ENCODE measurements around the gene SERPIND1.

Gene SERPIND1

DNA sequence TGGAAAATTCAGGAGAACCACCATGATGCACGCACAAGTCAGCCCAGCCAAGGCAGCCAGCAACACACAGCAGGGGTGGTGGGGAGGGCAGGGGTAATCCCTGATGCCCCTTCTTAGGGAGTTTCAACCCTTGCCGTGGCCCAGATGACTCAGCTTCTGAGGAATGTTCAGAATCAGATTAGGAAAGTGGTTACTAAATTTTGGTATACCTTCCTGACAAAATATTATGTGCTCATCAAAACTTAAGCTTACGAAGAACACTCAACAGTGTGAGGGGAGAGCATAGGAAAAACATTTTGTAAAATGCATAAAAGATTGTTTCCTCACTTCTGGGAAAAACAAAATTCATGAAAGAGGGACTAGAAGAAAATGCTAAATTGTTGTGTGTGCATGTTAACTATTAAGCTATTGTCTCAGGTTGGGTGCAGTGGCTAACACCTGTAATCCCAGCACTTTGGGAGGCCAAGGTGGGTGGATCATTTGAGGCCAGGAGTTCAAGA, 32.1 kb downstream of the SERPIND1 start:
- H3K4me3 Mint-ChIP-seq, result no peak overlapping the region
- no peaks in the 10 kb centered on the region for H3K27me3 Mint-ChIP-seq (ENCODE audit: low read depth)
- H3K36me3 Mint-ChIP-seq (ENCODE audit: low read depth), result peaks cover 64% of the 10 kb centered on the region

DNA sequence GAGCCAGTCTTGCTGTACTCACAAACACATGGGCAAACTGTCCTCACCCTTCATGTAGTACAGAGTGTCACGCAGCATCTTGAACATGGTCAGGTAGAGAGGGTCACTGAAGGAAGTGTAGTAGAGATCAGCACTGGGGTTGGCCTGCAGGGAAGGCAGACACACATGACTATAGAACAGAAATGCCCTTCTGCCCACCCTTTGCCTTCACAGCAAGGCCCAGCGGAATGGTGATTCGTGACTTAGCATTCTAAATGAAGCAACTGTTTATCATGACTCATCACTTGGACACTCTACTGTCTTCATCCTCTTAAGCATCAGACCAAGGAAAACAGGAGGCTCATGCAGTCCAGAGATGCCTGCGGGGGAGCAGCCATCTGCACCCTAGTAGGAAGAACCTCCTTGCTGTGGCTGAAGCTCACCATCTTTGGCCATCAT, 33.4 kb downstream of the SERPIND1 start:
- no peak overlapping the region for H3K27ac Mint-ChIP-seq
- no peaks in the 10 kb centered on the region for H3K4me1 Mint-ChIP-seq
- no peaks in the 10 kb centered on the region for H3K27me3 Mint-ChIP-seq (ENCODE audit: low read depth)
- H3K9me3 Mint-ChIP-seq, result no peaks in the 10 kb centered on the region
- H3K4me3 Mint-ChIP-seq, result no peak overlapping the region
- TF ChIP-seq, protein P1, sequence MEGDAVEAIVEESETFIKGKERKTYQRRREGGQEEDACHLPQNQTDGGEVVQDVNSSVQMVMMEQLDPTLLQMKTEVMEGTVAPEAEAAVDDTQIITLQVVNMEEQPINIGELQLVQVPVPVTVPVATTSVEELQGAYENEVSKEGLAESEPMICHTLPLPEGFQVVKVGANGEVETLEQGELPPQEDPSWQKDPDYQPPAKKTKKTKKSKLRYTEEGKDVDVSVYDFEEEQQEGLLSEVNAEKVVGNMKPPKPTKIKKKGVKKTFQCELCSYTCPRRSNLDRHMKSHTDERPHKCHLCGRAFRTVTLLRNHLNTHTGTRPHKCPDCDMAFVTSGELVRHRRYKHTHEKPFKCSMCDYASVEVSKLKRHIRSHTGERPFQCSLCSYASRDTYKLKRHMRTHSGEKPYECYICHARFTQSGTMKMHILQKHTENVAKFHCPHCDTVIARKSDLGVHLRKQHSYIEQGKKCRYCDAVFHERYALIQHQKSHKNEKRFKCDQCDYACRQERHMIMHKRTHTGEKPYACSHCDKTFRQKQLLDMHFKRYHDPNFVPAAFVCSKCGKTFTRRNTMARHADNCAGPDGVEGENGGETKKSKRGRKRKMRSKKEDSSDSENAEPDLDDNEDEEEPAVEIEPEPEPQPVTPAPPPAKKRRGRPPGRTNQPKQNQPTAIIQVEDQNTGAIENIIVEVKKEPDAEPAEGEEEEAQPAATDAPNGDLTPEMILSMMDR (IDR thresholded peaks at IDR 0.05; ENCODE audit: unreplicated experiment in 3 of 3), result no peak
- peaks cover 68% of the 10 kb centered on the region for H3K36me3 Mint-ChIP-seq (ENCODE audit: low read depth)

More for the DNA sequence above, 32.1 kb downstream of the SERPIND1 start:
- TF ChIP-seq, protein P1 (IDR thresholded peaks at IDR 0.05; ENCODE audit: unreplicated experiment in 3 of 3), result no peak
- Mint-ChIP-seq H3K27ac (no peak overlapping the region), H3K4me1 (no peaks in the 10 kb centered on the region), H3K9me3 (no peaks in the 10 kb centered on the region)

DNA sequence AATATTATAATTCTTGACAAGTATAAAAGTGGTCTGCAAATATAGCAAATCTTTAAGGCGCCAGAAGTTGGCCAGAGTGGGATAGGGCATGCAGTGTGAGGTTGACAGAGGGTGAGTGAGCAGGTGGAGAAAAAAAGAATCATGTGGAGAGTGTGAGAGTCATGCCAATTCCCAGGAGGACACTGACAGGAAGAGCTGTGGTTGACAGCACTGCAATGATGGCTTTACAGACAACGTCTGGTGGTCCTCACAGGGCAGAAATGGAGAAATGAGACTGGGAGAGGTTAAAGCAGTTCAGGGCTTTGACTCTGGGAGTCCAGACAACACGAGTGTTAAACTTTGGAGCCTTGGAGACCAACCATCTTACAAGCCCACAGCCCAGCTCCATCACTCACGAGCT, 34.9 kb downstream of the SERPIND1 start:
- H3K4me3 Mint-ChIP-seq, result no peak overlapping the region
- H3K9me3 Mint-ChIP-seq, result no peaks in the 10 kb centered on the region
- no peaks in the 10 kb centered on the region for H3K27me3 Mint-ChIP-seq (ENCODE audit: low read depth)
- H3K4me1 Mint-ChIP-seq, result no peaks in the 10 kb centered on the region
- H3K27ac Mint-ChIP-seq, result no peak overlapping the region
- TF ChIP-seq, protein P1 (IDR thresholded peaks at IDR 0.05; ENCODE audit: unreplicated experiment in 3 of 3), result no peak
- H3K36me3 Mint-ChIP-seq (ENCODE audit: low read depth), result peaks cover 71% of the 10 kb centered on the region

DNA sequence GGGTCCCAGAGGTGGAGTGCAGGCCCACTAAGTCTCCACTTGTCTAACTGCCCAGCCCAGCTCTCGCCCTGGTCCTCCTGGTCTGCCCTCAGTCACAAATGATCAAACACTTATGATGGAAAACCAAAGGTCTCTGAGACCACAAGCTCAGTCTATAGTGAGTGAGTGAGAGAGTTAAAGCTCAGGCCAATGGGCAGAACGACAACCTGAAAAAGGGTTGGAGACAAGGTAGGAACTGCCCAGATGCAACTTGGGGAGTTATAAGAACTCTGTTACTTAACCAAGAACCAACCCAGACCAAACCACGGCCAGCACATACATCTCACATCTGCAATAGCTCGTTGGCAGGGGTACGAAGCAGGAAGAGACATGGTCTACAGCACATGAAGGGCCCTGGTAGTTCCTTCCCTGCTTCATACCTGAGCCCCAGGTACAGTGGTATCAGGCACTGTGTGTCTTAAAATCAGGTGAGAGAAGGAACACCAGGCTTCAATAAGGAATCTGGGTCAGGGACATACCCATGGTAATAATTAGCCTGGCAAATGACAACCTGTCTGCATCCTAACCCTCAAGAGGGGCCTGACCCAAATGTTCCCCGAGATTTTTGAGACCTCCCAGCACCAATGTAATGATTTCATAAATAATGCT, 35.7 kb downstream of the SERPIND1 start:
- no peak overlapping the region for H3K4me3 Mint-ChIP-seq
- no peaks in the 10 kb centered on the region for H3K9me3 Mint-ChIP-seq
- no peaks in the 10 kb centered on the region for H3K27me3 Mint-ChIP-seq (ENCODE audit: low read depth)
- H3K36me3 Mint-ChIP-seq (ENCODE audit: low read depth), result peaks cover 69% of the 10 kb centered on the region
- H3K27ac Mint-ChIP-seq, result no peak overlapping the region
- TF ChIP-seq, protein P1 (IDR thresholded peaks at IDR 0.05; ENCODE audit: unreplicated experiment in 3 of 3), result no peak
- H3K4me1 Mint-ChIP-seq, result no peaks in the 10 kb centered on the region

DNA sequence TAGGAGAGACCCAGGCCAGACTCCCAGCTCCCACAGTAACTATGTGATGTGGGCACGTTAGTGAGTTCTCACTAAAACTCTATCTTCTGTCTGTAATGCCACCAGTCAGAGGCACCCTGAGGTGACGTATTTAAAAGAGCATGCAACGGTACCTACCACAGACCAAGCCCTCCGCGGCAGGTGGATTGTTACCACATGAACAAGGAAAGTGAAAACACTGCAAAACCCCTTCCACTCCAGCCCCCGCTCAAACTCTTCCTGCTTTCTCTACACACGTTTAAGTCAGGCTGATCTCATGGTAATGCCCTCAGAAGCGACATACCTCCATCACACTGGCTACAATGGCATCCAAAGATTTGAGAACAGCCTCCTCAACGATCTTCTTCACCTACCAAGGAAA, 36.7 kb downstream of the SERPIND1 start:
- TF ChIP-seq, protein P1 (IDR thresholded peaks at IDR 0.05; ENCODE audit: unreplicated experiment in 3 of 3), result no peak
- H3K4me3 Mint-ChIP-seq, result no peak overlapping the region
- H3K36me3 Mint-ChIP-seq (ENCODE audit: low read depth), result peaks cover 65% of the 10 kb centered on the region
- H3K9me3 Mint-ChIP-seq, result no peaks in the 10 kb centered on the region
- no peaks in the 10 kb centered on the region for H3K4me1 Mint-ChIP-seq
- H3K27ac Mint-ChIP-seq, result no peak overlapping the region
- no peaks in the 10 kb centered on the region for H3K27me3 Mint-ChIP-seq (ENCODE audit: low read depth)

DNA sequence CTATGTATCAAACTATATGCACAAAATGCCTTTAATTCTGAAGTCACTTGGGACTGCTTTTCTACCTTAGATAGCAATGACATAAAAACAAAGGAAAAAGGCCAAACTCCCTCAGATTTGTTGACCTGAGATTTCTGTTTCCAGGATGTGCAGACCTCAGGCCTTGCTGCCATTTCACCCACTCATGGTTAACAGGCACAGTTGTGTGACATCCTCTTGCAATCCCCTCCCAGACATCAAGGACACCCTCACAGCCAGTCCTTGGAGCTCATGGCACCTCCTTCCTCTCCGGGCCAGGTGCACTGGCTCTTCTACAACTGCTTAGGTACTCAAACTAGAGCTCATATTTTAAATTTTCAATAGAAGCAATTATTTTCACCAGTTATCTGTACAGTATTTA, 37.3 kb downstream of the SERPIND1 start:
- Mint-ChIP-seq H3K4me1 (no peaks in the 10 kb centered on the region), H3K27me3 (ENCODE audit: low read depth) (no peaks in the 10 kb centered on the region), H3K36me3 (ENCODE audit: low read depth) (peaks cover 62% of the 10 kb centered on the region), H3K9me3 (no peaks in the 10 kb centered on the region), H3K4me3 (no peak overlapping the region), H3K27ac (no peak overlapping the region)
- TF ChIP-seq, protein P1 (IDR thresholded peaks at IDR 0.05; ENCODE audit: unreplicated experiment in 3 of 3), result no peak
